GM19023 (cell line): ENCODE measurements around the gene RBFOX1.

ENCODE experiments used
- ATAC-seq: cut with Tn5 transposase; IDR thresholded peaks from one replicate; pipeline ENCODE4 v1.9.1; 2021; ENCODE audit warnings: mild to moderate bottlenecking, moderate library complexity; ENCODE audit not compliant: unreplicated experiment

RBFOX1 gene

DNA sequence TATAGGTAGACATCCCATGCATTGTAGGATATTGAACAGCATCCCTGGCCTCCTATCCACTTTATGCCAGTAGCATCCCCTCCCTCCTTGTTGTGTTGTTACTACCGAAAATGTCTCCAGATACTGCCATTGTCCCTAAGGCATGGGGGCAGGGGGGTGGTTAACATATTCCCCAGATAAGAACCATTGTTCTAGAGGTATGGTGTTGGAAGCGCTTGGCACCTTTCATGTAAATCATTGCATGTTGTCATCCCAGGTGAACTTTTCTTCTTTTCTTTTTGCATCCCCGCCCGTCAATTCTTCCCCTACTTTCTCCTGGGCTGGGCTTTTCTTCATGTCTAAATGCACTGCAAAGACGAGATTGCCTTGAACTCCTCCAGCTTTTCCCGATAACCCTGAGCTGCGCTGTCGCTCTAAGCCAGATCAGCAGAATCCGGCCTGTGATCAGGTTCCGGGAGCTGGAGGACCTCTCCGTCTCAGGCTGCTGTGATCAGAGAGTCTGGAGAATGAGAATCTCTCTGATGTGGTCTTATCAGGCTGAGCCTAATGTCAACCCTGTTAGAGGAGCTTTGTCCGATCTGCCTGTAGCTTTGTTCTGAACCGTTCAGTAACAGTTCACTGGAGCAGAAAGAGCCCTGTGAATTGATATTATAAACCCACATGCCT lies 76.2 kb downstream of the RBFOX1 start:
- ATAC-seq = no peak

DNA sequence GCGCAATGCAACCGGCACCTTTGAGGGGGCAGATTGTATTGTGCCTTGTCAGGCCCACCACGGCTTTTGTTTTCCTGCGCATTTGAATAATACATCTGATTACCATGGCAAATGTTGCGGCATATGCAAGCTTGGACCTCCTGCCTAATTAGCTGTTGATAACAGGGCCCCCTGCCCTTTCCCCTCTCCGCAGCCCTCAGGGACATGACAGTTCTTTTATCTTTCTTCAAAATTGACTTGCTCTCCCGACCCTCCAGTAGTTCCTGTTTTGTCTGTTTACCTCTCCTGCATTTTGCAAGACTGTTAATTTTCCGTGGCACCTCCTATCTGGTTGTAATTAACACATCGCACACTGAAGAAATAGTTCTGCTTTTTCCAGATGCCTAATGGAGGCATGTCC lies 86.8 kb downstream of the RBFOX1 start:
- no peak for ATAC-seq

DNA sequence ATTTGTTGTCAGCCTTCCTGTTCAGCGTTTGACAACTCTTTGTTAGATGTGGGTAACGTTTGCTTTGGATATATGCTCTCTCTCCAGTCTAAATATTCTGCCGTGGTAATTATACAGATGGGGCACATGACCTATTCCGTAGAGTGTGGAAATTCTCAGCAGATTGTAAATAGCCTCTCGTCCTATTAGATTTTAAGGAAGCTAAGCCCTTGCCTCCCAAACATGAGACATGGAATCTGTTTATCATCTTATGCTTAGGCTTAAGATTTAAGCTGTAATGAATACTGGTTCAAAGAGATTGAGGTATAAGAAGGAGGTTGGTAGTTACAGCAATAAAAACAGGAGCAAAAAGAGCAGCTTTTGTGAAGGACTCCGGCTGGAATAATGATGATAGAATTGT lies 87.4 kb downstream of the RBFOX1 start:
- ATAC-seq = no peak

DNA sequence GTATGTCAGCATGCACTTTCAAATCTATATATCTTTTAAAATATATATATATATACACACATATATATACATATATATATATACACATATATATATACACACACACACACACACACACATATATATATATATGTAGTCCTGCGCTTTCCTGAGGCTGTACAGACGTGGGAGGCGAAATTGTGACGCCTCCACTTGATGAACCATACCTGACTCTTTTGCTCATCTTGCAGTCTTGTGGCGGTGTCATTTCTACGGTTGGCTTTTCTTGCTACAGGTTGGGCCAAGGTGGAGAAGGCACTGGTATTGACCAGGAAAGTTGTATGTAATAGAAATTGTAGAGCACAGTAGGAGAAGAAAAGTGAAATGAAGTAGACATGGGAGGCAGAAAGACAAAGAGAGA lies 88.2 kb downstream of the RBFOX1 start:
- no peak for ATAC-seq

DNA sequence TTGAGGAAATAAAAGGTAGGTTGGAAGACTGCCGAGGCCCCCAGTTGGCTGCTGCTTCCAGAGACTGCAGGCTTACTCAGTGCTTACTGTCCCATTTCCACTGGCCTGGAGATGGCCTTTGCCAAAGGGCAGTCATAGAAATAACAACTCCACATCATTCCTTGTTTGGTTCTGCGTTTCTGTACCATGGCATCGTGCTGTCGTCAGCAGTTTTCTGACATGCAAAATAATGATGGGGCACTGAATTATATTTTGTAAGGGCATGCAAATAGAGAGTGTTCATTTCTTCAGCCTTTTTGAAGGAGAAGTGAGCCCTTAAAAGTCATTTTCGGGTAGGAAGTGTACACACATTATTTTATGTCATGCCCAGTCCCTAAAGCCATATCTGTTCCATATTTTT lies 88.9 kb downstream of the RBFOX1 start:
- ATAC-seq = no peak

DNA sequence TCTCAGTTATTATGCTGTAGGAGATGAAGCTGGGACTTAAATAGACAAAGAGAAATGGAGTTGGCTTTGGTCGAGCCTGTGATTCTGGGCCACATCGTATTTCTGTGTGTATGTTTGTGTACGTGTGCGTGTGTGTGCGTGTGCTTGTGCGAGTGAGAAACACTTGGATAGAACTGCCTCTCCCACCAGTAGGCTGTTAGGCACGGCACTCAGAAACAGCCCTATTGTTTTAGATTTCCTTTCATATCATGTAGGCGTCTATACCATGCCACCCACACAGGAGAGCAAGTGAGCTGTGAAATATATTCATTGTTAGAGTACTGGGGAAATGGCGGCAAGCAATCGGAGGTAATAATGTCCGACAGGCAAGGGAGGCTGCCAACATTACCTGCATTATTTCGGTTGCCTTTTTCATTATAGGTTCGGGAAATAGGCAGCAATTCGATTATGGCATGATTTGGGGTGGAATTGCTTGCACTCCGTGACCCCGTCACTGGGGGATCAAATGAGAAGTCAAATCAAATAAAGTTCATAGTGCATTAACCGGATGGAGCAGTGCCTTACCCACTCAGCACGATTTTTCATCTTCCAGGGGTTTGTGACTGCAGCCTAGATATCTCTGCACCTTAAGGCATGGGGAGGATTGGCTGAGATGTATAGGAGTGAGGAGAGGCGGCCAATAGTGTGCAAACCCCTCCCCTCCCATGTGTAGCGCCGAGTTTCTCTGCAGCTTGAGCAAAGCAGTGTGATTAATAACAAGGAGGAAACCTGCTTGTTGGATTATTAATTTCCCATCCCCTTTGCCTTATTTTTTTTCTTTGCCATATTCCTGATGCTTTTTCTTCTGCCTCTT lies 89.6 kb downstream of the RBFOX1 start:
- ATAC-seq = no peak

DNA sequence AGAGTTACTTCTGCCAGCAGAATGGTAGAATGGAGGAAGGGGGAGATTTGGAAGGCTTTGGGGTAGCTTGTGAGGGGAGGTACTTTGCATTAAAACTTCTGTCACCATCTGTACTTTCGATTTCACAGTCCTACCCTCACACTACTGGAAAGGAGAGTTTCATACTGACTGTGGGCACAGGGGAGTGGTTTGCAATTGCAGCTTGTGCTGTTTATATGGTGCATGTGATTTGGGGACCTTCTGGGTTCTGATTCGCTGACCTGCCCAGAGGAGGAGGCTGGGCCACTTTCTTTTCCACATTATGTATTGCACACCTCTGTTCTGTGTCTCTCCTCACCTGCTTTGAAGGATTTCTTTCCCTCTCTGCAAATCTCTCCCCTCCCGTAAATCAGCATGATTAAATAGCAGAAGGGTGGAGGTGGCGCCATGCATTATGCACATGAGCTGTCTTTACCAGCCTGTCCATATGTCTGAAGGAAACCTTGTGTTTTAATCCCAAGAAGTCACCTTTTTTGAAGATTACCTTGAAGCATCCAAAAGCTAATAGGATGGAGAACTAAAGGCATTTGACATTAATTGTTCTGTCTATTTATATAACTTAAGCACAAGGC lies 90.9 kb downstream of the RBFOX1 start:
- ATAC-seq = no peak

DNA sequence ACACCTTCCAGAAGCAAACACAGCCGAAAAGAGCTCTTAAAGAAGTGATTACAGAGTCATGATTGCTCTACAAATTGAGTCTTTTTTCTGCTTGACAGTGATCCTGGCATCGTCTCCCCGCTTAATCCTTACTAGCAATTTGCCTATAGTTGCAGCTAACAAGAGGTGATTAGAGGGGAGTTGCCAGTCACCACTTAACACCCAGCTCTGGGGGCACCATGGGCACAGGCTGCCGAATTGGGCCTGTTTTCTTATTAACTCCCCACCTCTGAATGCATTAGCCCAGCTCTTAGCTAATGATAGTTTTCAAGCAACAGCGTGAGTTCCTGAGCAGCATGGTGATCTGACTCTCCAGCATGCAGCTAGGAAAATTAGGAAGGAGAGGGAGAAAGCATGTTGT lies 93.5 kb downstream of the RBFOX1 start:
- no peak for ATAC-seq

DNA sequence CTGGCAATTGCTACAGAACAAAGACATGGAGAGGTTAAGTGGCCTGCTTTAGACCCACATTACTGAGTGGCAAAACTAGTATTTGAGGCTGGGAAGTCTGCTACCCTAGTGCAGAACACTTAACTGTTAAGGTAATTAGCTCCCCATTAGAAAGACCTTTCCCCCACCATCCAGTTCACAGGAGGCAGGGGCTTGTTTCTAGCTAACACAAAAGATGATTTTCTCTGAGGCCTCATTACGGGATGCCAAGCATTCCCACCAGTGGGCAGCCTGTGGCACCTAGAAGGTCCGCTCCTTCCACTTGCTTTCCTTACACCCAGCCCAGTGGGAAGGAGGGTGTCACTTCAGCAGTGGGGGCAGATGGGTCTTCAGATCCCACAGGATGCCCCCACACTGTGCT lies 99.1 kb downstream of the RBFOX1 start:
- no peak for ATAC-seq

DNA sequence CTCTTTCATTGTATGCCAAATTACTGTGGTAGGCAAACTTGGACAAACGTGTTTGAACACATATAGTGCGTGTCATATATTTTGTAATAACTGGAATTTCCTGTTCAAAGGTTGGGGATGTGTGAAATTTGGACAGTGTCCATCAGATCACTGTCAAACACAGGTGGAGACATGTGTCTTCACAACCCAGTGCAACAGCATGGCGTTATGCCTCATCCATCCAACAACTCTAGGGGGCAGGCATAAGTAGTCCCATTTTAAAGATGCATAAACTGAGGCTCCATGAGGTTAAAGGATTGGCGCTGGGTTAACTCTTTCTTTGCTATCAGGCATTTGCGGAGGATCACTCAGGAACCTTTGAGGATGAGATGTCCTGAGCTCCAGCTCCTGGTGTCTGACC lies 103.7 kb downstream of the RBFOX1 start:
- ATAC-seq = no peak

DNA sequence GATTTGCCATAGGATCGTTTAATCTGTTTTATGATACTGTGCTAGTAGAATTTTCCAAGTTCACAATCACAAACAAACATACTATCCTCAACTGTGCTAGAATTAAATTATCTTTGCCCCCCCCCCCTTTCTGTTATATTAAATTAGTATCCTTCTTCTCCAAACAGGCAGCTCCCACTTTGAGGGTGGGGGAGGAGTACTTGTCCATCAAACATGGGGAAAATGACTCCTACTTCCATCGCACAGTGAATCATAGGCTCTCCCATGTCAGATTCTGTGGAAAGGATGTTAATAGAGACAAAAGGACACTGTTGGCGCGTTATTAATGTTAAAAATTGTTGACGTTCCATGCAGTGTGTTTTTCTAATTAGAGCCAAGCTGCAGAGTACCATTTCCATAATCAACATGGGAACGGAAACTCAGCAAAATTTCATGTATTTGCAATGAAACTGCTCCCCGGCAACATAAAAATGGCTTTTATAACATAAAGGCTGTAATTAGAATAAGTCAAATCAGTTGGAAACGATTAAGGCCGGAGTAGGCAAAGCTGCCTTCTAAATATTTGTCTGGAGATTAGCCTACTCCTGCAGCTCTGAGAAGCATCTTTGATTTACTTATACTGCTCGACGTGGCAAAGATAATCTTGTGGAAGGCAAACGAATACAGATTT lies 104.6 kb downstream of the RBFOX1 start:
- ATAC-seq = no peak

DNA sequence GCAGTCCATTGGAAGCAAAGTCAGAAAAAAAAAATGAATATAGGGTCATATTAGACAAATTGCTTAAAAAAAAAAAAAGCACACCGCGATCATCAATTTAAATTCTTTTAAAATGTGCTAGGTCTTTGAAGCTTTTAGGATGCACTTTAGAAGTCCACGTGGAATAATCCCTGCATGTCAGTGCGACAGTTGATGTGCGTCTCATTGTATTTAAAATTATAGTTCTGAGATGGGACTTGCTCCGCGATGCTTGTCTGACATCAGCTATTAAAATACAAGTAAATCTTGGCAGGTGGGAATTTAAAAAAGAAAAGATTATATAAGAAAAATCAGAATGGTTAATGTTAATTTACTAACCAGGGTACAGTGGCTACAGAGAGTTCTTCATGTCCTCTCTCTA lies 105.2 kb downstream of the RBFOX1 start:
- no peak for ATAC-seq

DNA sequence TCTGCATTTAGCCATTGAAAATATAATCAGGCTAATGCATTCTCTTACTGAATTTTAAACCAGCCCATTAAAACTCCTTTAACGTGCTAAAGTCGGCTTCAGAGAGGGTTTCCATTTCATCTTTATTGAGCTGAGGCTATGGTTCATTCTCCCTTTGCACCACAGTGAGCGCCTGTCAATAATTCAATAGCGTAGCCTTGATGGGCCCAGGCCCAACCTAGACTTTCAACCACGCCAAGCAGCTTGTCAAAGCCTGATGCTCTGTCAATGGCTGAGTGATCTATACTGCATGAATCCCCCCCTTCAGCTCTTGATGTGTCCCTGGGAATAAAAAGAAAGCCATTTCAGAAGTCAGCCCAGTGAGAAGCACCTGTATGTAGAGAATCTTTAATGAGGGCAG lies 106.0 kb downstream of the RBFOX1 start:
- ATAC-seq = no peak

DNA sequence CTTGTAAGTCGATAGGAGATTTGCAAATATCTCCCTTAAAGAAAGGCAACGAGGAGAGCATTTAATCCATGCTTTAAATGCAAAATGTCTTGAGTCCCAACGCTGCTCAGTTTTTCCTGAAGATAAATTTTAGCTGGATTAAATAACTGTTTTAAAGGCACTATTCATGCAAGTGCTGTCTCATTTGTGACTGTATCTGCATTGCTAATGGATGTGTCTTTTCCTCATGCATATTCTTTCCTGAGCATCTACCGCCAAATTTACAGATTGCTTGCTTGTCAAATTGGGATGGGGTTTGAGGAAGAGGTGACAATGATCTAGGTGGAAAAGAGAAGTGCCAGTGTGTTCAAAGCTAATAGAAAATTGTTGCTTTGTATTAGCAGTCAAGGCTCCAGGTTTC lies 106.9 kb downstream of the RBFOX1 start:
- ATAC-seq = no peak

DNA sequence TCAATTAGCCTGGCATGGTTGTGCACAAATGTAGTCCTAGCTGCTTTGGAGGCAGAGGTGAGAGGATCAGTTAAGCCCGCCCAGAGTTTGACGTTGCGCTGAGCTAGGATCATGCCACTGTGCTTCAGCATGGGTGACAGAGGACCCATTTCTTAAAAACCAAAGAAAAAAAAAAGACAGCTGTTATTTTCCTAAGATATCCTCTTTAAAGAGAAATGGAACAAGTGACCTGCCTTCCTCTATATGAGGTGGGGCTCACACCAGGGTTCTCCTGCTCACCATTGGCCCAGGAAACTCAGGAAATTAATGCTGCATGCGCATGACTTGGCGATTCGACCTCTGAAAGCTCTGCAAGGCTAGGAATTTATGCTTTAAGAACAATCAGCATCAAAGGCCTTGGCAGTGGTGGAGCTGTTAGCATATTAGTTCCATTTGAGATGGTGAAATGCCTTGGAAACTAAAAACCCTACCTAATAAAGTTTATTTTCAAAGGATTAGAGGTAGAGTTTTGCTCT lies 108.3 kb downstream of the RBFOX1 start:
- ATAC-seq = no peak

DNA sequence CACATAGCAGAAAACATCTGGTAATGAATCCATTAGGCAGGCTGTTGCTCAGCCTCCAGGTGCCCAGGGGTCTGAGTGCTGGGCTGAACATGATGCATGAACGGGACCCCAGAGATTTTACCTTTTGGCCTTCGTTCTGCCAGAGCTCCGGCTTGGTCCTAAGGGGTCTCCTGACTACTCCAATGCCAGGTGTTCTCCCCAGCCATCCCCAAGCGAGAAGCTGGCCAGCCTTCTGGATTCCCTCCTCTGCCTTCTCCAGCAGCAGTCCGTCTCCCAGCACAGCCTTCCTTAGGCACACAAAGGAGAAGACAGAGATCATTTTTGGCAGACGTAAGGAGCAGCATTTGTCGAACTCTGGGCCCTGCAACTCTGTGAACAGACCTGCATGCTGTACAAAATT lies 109.4 kb downstream of the RBFOX1 start:
- no peak for ATAC-seq

DNA sequence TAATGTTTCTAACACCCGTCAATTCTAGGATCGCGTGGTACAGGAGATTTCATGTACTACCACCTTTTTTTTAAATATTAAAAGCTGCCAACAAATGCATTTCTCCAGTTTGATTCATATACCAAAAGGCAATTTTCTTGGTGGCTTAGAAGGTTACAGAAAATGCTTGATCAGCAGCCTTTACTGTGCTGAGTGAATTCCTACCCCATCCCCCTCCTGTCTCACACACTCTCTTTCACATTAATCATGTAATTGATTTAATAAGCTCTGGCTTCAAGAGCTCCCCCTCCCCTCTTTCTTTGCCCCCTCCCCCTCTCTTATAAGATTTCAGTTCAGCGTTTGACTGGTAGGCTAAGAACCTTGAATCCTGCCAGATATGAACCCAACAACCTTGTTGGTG lies 110.5 kb downstream of the RBFOX1 start:
- ATAC-seq = no peak

DNA sequence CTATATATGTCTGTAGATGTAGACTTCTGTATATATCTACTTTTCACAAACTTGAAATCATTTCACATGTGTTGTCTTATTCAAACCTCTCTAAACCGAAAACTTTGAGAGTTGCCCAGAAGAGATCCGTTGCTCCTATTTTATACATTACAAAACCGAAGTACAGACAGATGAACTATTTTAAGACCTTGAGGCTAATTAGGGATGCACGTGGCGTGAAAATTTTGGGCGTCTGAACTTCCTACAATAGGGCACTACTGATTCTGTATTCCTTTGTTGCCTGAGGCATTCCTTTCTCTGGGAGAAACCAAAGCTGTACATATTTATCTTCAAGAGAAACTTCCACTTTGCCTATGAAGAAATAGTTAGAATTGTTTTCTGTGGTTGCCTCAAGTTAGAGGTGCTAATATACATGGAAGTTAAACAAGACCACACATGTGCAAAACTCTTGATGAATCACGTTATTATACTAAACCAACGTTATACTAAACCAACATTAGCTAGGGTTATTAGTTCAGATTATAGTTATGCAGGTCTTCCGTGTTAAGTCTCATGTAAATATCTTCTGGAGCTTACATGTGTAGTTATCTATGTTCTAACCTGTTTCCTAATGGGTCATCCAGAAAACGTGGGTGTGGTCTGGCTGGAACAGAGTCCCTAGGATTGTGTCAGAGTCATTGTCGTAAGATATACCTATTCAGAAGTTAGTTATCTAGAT lies 111.2 kb downstream of the RBFOX1 start:
- no peak for ATAC-seq

DNA sequence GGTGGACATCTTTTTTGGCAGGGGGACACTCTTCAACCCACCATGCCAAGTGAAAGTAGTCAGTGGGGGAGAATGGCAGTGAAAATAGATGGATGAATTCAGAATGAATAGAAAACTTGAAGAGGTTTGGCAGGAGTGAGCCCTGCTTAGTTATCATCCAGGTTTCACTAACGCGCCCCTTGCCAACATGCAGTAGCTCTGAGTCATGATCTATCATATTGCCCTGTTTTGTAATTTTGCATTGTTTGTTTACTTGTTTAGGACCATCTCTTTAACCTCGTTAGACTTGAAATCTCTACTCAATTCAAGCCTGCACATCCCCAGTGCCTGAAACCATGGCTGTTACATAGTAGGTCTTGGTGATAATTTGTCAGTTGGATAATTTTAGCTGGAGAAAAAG lies 116.7 kb downstream of the RBFOX1 start:
- ATAC-seq = no peak

DNA sequence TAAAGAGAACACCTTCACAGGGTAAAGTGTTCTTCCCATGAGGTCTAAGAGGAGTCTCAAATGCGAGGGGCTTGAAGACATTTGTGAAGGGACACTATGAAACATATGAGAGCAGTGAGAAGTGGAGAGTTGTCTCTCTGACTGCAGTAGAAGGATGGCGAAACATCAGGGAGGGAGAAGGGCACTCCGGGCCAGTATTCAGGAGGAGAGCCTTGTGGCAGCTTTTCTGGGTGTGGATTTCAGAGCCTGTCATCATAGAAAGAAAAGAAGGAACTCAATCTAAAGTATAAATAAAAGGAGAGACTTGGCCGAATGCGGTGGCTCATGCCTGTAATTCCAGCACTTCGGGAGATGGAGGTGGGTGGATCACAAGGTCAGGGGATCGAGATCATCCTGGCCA lies 117.2 kb downstream of the RBFOX1 start:
- ATAC-seq = no peak

DNA sequence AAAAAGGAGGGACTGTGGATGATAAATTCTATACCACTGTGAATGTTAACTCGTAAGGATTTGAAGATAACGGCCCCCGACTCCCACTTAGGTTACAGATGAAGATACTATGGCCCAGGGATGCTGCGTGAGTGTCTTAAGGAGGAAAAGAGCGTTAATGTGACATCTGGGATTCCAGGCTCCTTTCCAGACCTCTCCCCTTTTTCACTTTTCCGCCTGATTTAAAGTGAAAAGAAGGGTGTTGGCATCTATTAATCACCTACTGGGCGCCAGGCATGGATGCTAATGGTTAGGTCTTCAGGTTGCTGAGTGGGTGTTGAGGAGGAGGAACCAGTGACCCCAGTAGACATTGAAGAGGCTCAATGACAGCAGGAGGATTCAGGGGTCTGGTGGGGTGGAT lies 117.8 kb downstream of the RBFOX1 start:
- ATAC-seq = no peak
